CD4-positive, alpha-beta memory T cell (primary cell): ENCODE data around the gene VWDE. TPM values are rescaled to one million over a fixed set of nuclear protein-coding genes. Genes with fewer than 3 reads are reported as not detected.

ENCODE experiments used
- CTCF ChIA-PET: fragments of 350-600 bp; sonication (Branson Sonifier 250); formaldehyde crosslinking; loops from one replicate; lab custom pipeline; 2021; ENCODE audit warnings: inconsistent platforms; ENCODE audit not compliant: partially characterized antibody; lab: Charles Lee
- POLR2A ChIA-PET: fragments of 350-600 bp; sonication (Branson Sonifier 250); formaldehyde crosslinking; loops from one replicate; lab custom pipeline; 2021; ENCODE audit not compliant: partially characterized antibody; lab: Charles Lee
- DNase-seq, 5 donors: peaks; one replicate each; pipeline versions ENCODE4 v3.0.0 to v3.0.0-alpha.2; 2020 to 2022; ENCODE audit warnings: mixed read lengths in 1 of 5
- H3K27ac ChIP-seq: one replicate; pipeline ENCODE4 v1.7.0; 2013; ENCODE audit warnings: low read depth, low read length
- H3K27me3 ChIP-seq: 2 replicates; pipeline ENCODE4 v1.7.0; 2013; ENCODE audit warnings: mild to moderate bottlenecking, low read length, moderate library complexity; ENCODE audit not compliant: insufficient read depth
- H3K36me3 ChIP-seq: 2 replicates; pipeline ENCODE4 v1.7.0; 2013; ENCODE audit warnings: mild to moderate bottlenecking, low read length, moderate library complexity; ENCODE audit not compliant: insufficient read depth
- H3K4me1 ChIP-seq: 2 replicates; pipeline ENCODE4 v1.7.0; 2013; ENCODE audit warnings: mild to moderate bottlenecking, low read length, moderate library complexity; ENCODE audit not compliant: insufficient read depth
- H3K4me3 ChIP-seq, 2 donors: one replicate each; pipeline ENCODE4 v1.7.0; 2013; ENCODE audit warnings: low read length in 2 of 2, mild to moderate bottlenecking in 1 of 2
- H3K9me3 ChIP-seq, 2 donors: one replicate each; pipeline ENCODE4 v1.7.0; 2013; ENCODE audit warnings: low read length in 2 of 2, control low read depth in 1 of 2; ENCODE audit not compliant: control insufficient read depth in 1 of 2
- H3K27ac Mint-ChIP-seq, 7 donors: one replicate each; pipeline ENCODE4 v1.8.0; 2020 to 2021; ENCODE audit warnings: mixed read lengths in 7 of 7, mild to moderate bottlenecking in 6 of 7, inconsistent platforms in 3 of 7, moderate library complexity in 3 of 7
- H3K27me3 Mint-ChIP-seq, 2 donors: one replicate each; pipeline ENCODE4 v1.8.0; 2020 to 2021; ENCODE audit warnings: mixed read lengths in 2 of 2
- H3K36me3 Mint-ChIP-seq, 2 donors: one replicate each; pipeline ENCODE4 v1.8.0; 2020 to 2021; ENCODE audit warnings: mixed read lengths in 2 of 2, inconsistent platforms in 1 of 2, mild to moderate bottlenecking in 1 of 2
- H3K4me1 Mint-ChIP-seq, 4 donors: one replicate each; pipeline ENCODE4 v1.8.0; 2020 to 2021; ENCODE audit warnings: mixed read lengths in 4 of 4, mild to moderate bottlenecking in 1 of 4
- H3K4me3 Mint-ChIP-seq, 8 donors: one replicate each; pipeline ENCODE4 v1.8.0; 2020 to 2021; ENCODE audit warnings: mixed read lengths in 8 of 8, mild to moderate bottlenecking in 7 of 8, moderate library complexity in 6 of 8, inconsistent platforms in 3 of 8
- H3K9me3 Mint-ChIP-seq, 8 donors: one replicate each; pipeline ENCODE4 v1.8.0; 2020 to 2021; ENCODE audit warnings: mixed read lengths in 8 of 8, mild to moderate bottlenecking in 5 of 8, inconsistent platforms in 3 of 8, moderate library complexity in 1 of 8
- intact Hi-C: fragments of 100-400 bp; cut with micrococcal nuclease; formaldehyde crosslinking; loops from one replicate; pipeline ENCODE4 v1.15.1; 2023
- polyA plus RNA-seq, 2 donors: library from polyadenylated mRNA; unstranded; fragments of 300-500 nt; fragmentation: Illumina TruSeq; gene quantifications; one replicate each; pipeline ENCODE4 v1.2.3, GENCODE V29; 2021
- total RNA-seq, 2 experiments: library from RNA; stranded (reverse); gene quantifications; one replicate each; pipeline ENCODE4 v1.2.3, GENCODE V29; 2021

VWDE gene
- total and polyA plus RNA-seq, 4 experiments from 2014 or later, result 0.26 to 9.0 (median 8.9) TPM; not detected in 1

DNA sequence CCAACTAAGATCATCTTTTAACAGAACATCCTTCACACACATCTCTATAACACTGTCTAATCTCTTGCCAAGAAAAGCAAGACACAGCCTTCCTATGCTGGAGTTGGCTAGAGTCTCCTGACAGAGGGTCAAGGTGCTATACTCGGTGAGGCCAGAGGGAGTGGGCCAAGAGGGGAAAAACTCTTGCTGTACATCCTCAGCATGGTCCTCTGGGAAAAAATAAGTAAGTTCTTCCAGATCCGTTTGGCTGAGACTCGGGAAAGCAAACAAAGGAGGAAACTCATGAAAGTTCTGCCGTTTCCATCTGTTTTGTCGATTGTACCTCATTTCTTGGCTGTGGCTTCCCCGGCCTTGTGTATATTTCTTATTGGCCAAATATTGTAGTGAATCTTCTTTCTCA, 33.9 kb downstream of the VWDE start:
- Histone ChIP-seq H3K9me3 (no peaks in the 10 kb centered on the region), H3K4me1 (no peaks in the 10 kb centered on the region), H3K27ac (no peak overlapping the region), H3K27me3 (no peaks in the 10 kb centered on the region), H3K4me3 (no peak overlapping the region), H3K36me3 (no peaks in the 10 kb centered on the region)
- Mint-ChIP-seq H3K4me1 (no peaks in the 10 kb centered on the region), H3K9me3 (no peaks in the 10 kb centered on the region), H3K27me3 (peaks cover 0 to 1% of the 10 kb centered on the region in 2 donors), H3K27ac (no peak overlapping the region), H3K36me3 (peaks cover 0 to 2% of the 10 kb centered on the region in 2 donors), H3K4me3 (no peak overlapping the region)
- ChIA-PET CTCF (no interaction called here), POLR2A (no interaction called here)
- intact Hi-C loops, result no loop called here
- no peak for DNase-seq

DNA sequence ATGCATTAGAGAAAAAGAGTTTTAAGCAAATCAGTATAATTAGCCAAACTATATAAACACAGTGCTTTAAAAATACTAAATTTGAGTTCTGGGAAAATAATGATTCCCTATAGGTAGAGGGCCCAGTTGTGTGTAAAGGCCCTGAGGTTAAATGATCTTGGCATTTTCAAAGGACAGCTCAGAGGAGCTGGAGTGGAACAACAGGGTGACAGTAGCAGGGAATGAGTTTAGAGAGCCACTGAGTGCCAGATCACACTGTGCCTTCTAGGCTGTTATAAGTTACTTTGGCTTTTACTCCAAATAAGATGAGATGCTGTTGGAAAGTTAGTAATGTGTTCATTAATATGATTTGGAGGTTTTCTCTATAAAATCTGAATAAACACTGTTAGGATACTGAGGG, 34.6 kb downstream of the VWDE start:
- ChIA-PET CTCF (no interaction called here), POLR2A (no interaction called here)
- no peak overlapping the region for H3K27ac Mint-ChIP-seq
- Histone ChIP-seq H3K27ac (no peak overlapping the region), H3K4me3 (no peak overlapping the region), H3K27me3 (no peaks in the 10 kb centered on the region), H3K36me3 (no peaks in the 10 kb centered on the region), H3K9me3 (no peaks in the 10 kb centered on the region), H3K4me1 (no peaks in the 10 kb centered on the region)
- H3K4me1 Mint-ChIP-seq, result no peaks in the 10 kb centered on the region
- H3K4me3 Mint-ChIP-seq, result no peak overlapping the region
- intact Hi-C loops, result no loop called here
- H3K27me3 Mint-ChIP-seq, result peaks cover 0 to 1% of the 10 kb centered on the region in 2 donors
- H3K9me3 Mint-ChIP-seq, result no peaks in the 10 kb centered on the region
- H3K36me3 Mint-ChIP-seq, result peaks cover 0 to 2% of the 10 kb centered on the region in 2 donors
- no peak for DNase-seq

DNA sequence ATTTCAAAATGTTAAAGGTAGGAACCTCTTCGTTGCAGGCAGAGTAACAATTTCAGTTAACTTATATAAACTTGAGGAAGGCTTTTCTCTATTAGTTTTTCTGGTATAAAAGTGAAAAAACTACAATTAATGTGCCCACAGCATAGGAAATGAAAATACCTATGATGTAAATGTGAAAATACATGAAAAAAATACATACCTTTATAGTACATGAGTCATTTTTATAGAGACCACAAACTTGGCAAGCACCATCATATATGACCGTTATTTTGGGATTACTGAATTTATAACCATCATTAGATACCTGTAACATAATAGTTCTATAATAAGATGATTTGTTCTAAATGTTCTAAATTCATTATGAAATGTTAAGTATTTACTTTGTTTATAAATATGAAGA, 42.7 kb downstream of the VWDE start:
- POLR2A ChIA-PET, result no interaction called here
- CTCF ChIA-PET, result no interaction called here
- Mint-ChIP-seq H3K27ac (no peak overlapping the region), H3K36me3 (peaks cover 0 to 2% of the 10 kb centered on the region in 2 donors), H3K9me3 (no peaks in the 10 kb centered on the region), H3K4me1 (no peaks in the 10 kb centered on the region), H3K4me3 (no peak overlapping the region), H3K27me3 (peaks cover 0 to 3% of the 10 kb centered on the region in 2 donors)
- H3K27ac ChIP-seq, result no peak overlapping the region
- H3K4me3 ChIP-seq, result no peak overlapping the region
- no peaks in the 10 kb centered on the region for H3K9me3 ChIP-seq
- H3K27me3 ChIP-seq, result no peaks in the 10 kb centered on the region
- DNase-seq, result no peak
- H3K4me1 ChIP-seq, result no peaks in the 10 kb centered on the region
- intact Hi-C loops, result no loop called here
- no peaks in the 10 kb centered on the region for H3K36me3 ChIP-seq

DNA sequence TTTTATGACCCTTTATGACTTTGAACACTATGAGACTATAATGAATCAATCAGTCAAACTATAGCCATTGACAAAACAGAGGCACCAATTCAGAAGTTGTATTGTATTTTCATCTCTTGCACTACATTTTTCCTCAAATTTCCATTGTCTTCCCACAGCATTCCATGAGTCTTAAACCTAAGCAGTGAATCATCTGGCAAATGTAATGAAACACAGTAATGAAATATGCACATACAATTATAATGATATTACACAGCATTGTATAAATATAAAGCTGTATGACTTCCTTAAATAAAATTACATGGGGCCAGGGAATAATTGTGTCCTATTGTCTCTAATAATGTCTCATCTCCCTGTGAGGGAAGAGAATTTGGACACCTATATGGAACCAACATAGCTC, 45.0 kb downstream of the VWDE start:
- ChIA-PET CTCF (no interaction called here), POLR2A (no interaction called here)
- no peak overlapping the region for H3K27ac ChIP-seq
- no peaks in the 10 kb centered on the region for H3K9me3 ChIP-seq
- H3K27ac Mint-ChIP-seq, result no peak overlapping the region
- no peaks in the 10 kb centered on the region for H3K27me3 ChIP-seq
- intact Hi-C loops, result no loop called here
- no peak overlapping the region for H3K4me3 ChIP-seq
- H3K9me3 Mint-ChIP-seq, result no peaks in the 10 kb centered on the region
- no peaks in the 10 kb centered on the region for H3K36me3 ChIP-seq
- H3K4me1 ChIP-seq, result no peaks in the 10 kb centered on the region
- H3K27me3 Mint-ChIP-seq, result no peaks in the 10 kb centered on the region
- H3K4me1 Mint-ChIP-seq, result no peaks in the 10 kb centered on the region
- DNase-seq, result no peak
- peaks cover 0 to 2% of the 10 kb centered on the region in 2 donors for H3K36me3 Mint-ChIP-seq
- no peak overlapping the region for H3K4me3 Mint-ChIP-seq

DNA sequence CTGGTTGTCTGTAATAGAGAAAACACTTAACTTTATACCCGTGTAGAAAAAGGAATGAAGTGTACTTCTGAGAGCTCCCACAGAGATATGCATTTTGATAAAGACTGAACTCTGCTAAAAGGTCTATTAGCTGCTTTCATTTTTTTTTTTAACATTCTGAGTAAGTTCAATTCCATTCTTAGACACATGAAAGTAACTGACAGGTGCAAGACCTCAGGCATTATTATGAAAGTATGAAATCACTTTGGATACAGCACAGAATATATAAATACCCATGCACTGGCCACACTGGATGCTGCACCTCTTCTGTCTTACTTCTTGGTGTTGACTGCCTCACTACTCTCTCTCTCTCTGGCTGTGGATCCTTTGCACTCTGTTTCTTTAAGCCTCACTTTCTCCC, 46.2 kb downstream of the VWDE start:
- Histone ChIP-seq H3K27me3 (no peaks in the 10 kb centered on the region), H3K36me3 (no peaks in the 10 kb centered on the region), H3K4me1 (no peaks in the 10 kb centered on the region), H3K27ac (no peak overlapping the region), H3K4me3 (no peak overlapping the region), H3K9me3 (no peaks in the 10 kb centered on the region)
- H3K4me3 Mint-ChIP-seq, result no peak overlapping the region
- DNase-seq, result no peak
- CTCF ChIA-PET, result no interaction called here
- POLR2A ChIA-PET, result no interaction called here
- peaks cover 0 to 4% of the 10 kb centered on the region in 2 donors for H3K27me3 Mint-ChIP-seq
- intact Hi-C loops, result no loop called here
- peaks cover 0 to 3% (median 0%) of the 10 kb centered on the region in 8 donors for H3K9me3 Mint-ChIP-seq
- no peaks in the 10 kb centered on the region for H3K4me1 Mint-ChIP-seq
- H3K27ac Mint-ChIP-seq, result no peak overlapping the region
- peaks cover 0 to 2% of the 10 kb centered on the region in 2 donors for H3K36me3 Mint-ChIP-seq

DNA sequence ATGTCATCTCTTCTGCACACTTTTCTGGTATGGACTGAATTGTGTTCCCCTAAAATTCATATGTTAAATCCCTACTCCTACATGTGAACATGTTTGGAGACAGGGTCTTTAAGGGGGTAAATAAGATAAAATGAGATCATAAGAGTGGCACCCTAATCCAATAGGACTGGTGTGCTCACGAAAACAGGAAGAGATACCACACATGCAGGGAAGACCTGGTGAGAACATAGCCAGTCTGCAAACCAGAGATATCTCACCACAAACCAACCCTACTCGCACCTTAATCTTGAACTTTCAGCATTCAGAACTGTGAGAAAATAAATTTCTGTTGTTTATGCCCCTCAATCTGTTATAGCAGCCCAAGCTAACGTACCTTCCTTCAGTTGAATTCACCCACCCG, 51.8 kb downstream of the VWDE start:
- no peak for DNase-seq
- H3K27me3 ChIP-seq, result no peaks in the 10 kb centered on the region
- H3K9me3 ChIP-seq, result no peaks in the 10 kb centered on the region
- no peaks in the 10 kb centered on the region for H3K4me1 ChIP-seq
- H3K36me3 ChIP-seq, result no peaks in the 10 kb centered on the region
- Mint-ChIP-seq H3K27me3 (peaks cover 0 to 4% of the 10 kb centered on the region in 2 donors), H3K4me1 (peaks cover 0 to 1% (median 0%) of the 10 kb centered on the region in 4 donors), H3K4me3 (no peak overlapping the region), H3K36me3 (peaks cover 0 to 5% of the 10 kb centered on the region in 2 donors), H3K9me3 (peaks cover 0 to 6% (median 0%) of the 10 kb centered on the region in 8 donors), H3K27ac (no peak overlapping the region)
- intact Hi-C loops, result no loop called here
- ChIA-PET CTCF (no interaction called here), POLR2A (no interaction called here)
- no peak overlapping the region for H3K4me3 ChIP-seq
- no peak overlapping the region for H3K27ac ChIP-seq

DNA sequence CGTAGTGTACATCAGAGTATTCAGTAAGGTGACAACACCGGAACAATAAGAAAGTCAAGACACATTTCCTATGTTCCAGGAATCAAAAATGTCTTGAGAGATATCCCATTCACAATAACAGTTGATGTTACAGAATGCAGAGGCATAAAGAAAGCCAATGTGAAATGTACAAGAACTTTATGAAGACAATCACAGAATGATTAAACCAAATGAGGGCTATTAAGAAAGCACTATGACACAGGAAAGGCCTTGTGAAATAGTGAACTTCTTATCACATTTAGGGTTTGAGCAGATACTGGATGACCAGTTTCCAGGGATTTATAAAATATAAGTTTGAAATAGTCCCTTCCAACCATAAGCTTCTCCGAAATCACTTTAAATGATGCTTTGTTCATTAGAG, 52.7 kb downstream of the VWDE start:
- H3K36me3 Mint-ChIP-seq, result peaks cover 0 to 5% of the 10 kb centered on the region in 2 donors
- H3K4me1 Mint-ChIP-seq, result peaks cover 0 to 1% (median 0%) of the 10 kb centered on the region in 4 donors
- intact Hi-C loops, result no loop called here
- H3K9me3 Mint-ChIP-seq, result peaks cover 0 to 6% (median 0%) of the 10 kb centered on the region in 8 donors
- H3K4me3 Mint-ChIP-seq, result no peak overlapping the region
- no peak for DNase-seq
- Histone ChIP-seq H3K36me3 (no peaks in the 10 kb centered on the region), H3K4me1 (no peaks in the 10 kb centered on the region), H3K4me3 (no peak overlapping the region), H3K27ac (no peak overlapping the region), H3K9me3 (no peaks in the 10 kb centered on the region), H3K27me3 (no peaks in the 10 kb centered on the region)
- POLR2A ChIA-PET, result no interaction called here
- CTCF ChIA-PET, result no interaction called here
- peaks cover 0 to 4% of the 10 kb centered on the region in 2 donors for H3K27me3 Mint-ChIP-seq
- H3K27ac Mint-ChIP-seq, result no peak overlapping the region

DNA sequence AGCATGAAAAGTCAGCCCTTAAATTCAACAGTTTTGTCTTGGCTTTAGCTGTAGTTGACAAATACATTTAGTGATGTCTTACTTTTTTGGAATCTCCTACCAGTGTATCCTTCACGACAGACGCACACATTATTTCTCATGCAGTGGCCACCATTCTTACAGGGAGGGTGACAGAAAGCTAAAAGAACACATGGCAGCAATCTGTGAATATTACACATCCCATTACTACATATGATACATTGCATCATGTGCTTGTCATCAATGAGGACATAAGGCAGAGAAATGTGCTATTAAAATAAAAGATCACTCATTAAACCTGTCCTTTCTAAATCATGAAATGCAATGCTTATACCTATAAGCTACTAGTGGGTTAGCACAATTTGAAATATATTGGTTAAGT, 66.6 kb downstream of the VWDE start:
- Histone ChIP-seq H3K9me3 (no peaks in the 10 kb centered on the region), H3K4me3 (no peak overlapping the region), H3K27me3 (no peaks in the 10 kb centered on the region), H3K27ac (no peak overlapping the region), H3K4me1 (no peaks in the 10 kb centered on the region), H3K36me3 (no peaks in the 10 kb centered on the region)
- Mint-ChIP-seq H3K36me3 (peaks cover 0 to 4% of the 10 kb centered on the region in 2 donors), H3K4me3 (no peak overlapping the region), H3K9me3 (no peaks in the 10 kb centered on the region), H3K27me3 (no peaks in the 10 kb centered on the region), H3K27ac (no peak overlapping the region), H3K4me1 (no peaks in the 10 kb centered on the region)
- POLR2A ChIA-PET, result no interaction called here
- intact Hi-C loops, result no loop called here
- DNase-seq, result no peak
- CTCF ChIA-PET, result no interaction called here
